H1 (cell line): ENCODE data around the gene RPTOR. TPM values are rescaled to one million over a fixed set of nuclear protein-coding genes. Genes with fewer than 3 reads are reported as not detected.

Experiments used
- BCL11A ChIP-seq, 2 experiments: IDR thresholded peaks; one replicate each; pipeline ENCODE4 v1.6.1; 2011; ENCODE audit warnings: low read depth in 2 of 2, low read length in 2 of 2, mild to moderate bottlenecking in 2 of 2
- CHD7 ChIP-seq: fragments of 300-600 bp; sonication (generic); IDR thresholded peaks from 2 replicates; pipeline ENCODE4 v1.7.1; 2012; ENCODE audit warnings: low read length, moderate library complexity, mild to moderate bottlenecking, inconsistent platforms; ENCODE audit not compliant: insufficient replicate concordance
- CREB1 ChIP-seq: IDR thresholded peaks from 2 replicates; pipeline ENCODE4 v1.6.1; 2012; ENCODE audit warnings: inconsistent platforms
- E2F6 ChIP-seq: IDR thresholded peaks from 2 replicates; pipeline ENCODE4 v1.6.1; 2012; ENCODE audit warnings: inconsistent platforms
- EP300 ChIP-seq, 2 experiments: IDR thresholded peaks; 1 replicate in 1 of 2; 2 replicates in 1 of 2; pipeline ENCODE4 v1.6.1; 2011 to 2012; ENCODE audit warnings: low read depth in 2 of 2, low read length in 2 of 2, mild to moderate bottlenecking in 2 of 2, borderline replicate concordance in 1 of 2, inconsistent platforms in 1 of 2, moderate library complexity in 1 of 2
- FOSL1 ChIP-seq: IDR thresholded peaks from 2 replicates; pipeline ENCODE4 v1.6.1; 2011; ENCODE audit warnings: mild to moderate bottlenecking, low read depth, low read length, moderate library complexity; ENCODE audit not compliant: insufficient read depth
- KDM4A ChIP-seq: IDR thresholded peaks from one replicate; pipeline ENCODE4 v1.7.1; 2012; ENCODE audit warnings: low read depth, mild to moderate bottlenecking, moderate library complexity, low read length, inconsistent platforms; ENCODE audit not compliant: severe bottlenecking
- RFX5 ChIP-seq: IDR thresholded peaks from 2 replicates; pipeline ENCODE4 v1.6.1; 2011; ENCODE audit warnings: low read depth, low read length, improper control_type of control experiment, borderline replicate concordance
- SRF ChIP-seq: IDR thresholded peaks from 2 replicates; pipeline ENCODE4 v1.6.1; 2011; ENCODE audit warnings: mild to moderate bottlenecking, low read depth, low read length, moderate library complexity
- polyA plus RNA-seq, 7 experiments: library from polyadenylated mRNA; depleted of rRNA in 3 of 7; stranded (reverse) in 5 of 7; unstranded in 2 of 7; fragments of >200 nt in 5 of 7; fragments of 200-250 nt in 2 of 7; gene quantifications; 1 replicate in 5 of 7; 2 replicates in 1 of 7; 4 replicates in 1 of 7; pipeline versions ENCODE4 v1.2.1 to v1.2.3, GENCODE V29; 2011 to 2013; ENCODE audit warnings: missing spikeins in 2 of 7, mixed read lengths in 2 of 7
- total RNA-seq: library from RNA; stranded (reverse); fragmentation: NEBNext Ultra II Directional; extraction: Animal tissue kit (Norgen Biotek cat#: 25700); gene quantifications from 2 replicates; pipeline ENCODE4 v1.2.1, GENCODE V29; 2021

The RPTOR gene
- total and polyA plus RNA-seq, 2 of the 8 experiments (the other 6 are each of a cell fraction or from before 2014, with no cell fraction given): 6.9 to 28.7 TPM

GRCh38 chr17:80879723-80880647, 335.3 kb downstream of the RPTOR start (continued):
- TF ChIP-seq CHD7 (no peak), BCL11A (IDR thresholded peaks at IDR 0.05; ENCODE audit: low read depth in 2 of 2, low read length in 2 of 2) (no peak), KDM4A (no peak), CREB1 (no peak), E2F6 (no peak), EP300 (IDR thresholded peaks at IDR 0.05; ENCODE audit: borderline replicate concordance in 1 of 2, low read depth in 2 of 2, low read length in 2 of 2) (no peak), RFX5 (no peak), FOSL1 (no peak), SRF (no peak)
